ENCODE results near the gene PJA2. TPM values are rescaled to one million over a fixed set of nuclear protein-coding genes. Genes with fewer than 3 reads are reported as not detected.
"Not testable (repeated sequence)": the region's sequence is repeated elsewhere in the genome, so short reads cannot be mapped to it uniquely, and the experiment has no call there.

The PJA2 gene
- total and polyA plus RNA-seq, 2 experiments from 2014 or later, result 65.4 to 147 TPM

DNA sequence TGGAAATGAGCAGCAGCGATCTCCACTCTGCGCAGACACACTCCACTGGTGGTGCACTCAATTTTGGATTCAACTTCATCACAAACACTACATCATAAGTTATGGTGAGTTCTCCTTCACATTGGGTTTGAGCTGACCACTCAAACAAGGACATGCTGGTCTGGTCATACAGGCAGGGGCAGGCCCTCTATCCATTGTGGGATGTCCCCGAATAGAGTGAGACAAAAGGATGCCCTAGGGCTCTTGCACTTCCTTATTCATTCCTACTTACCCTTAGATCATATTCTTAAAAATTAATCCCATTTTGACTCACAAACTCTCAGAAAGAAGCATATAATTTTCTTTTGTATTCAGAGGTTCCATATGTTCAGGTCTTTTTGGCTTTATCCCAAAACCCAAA lies 16.3 kb upstream of the PJA2 start:
- H3K27me3 ChIP-seq, result no peaks in the 10 kb centered on the region
- no peaks in the 10 kb centered on the region for H4K20me1 ChIP-seq (ENCODE audit: insufficient read depth, poor library complexity, severe bottlenecking)
- H3K4me3 ChIP-seq, result no peak overlapping the region
- H2AFZ ChIP-seq, result no peak overlapping the region
- no peaks in the 10 kb centered on the region for H3K4me1 ChIP-seq (ENCODE audit: insufficient read depth)
- DNase-seq (ENCODE audit: low spot score), result no peak
- no peak for TF ChIP-seq EZH2phosphoT487 (IDR thresholded peaks at IDR 0.05; ENCODE audit: low read depth, severe bottlenecking, unreplicated experiment)
- TF ChIP-seq EZH2 (IDR thresholded peaks at IDR 0.05; ENCODE audit: borderline replicate concordance), result no peak
- TF ChIP-seq, protein P1, sequence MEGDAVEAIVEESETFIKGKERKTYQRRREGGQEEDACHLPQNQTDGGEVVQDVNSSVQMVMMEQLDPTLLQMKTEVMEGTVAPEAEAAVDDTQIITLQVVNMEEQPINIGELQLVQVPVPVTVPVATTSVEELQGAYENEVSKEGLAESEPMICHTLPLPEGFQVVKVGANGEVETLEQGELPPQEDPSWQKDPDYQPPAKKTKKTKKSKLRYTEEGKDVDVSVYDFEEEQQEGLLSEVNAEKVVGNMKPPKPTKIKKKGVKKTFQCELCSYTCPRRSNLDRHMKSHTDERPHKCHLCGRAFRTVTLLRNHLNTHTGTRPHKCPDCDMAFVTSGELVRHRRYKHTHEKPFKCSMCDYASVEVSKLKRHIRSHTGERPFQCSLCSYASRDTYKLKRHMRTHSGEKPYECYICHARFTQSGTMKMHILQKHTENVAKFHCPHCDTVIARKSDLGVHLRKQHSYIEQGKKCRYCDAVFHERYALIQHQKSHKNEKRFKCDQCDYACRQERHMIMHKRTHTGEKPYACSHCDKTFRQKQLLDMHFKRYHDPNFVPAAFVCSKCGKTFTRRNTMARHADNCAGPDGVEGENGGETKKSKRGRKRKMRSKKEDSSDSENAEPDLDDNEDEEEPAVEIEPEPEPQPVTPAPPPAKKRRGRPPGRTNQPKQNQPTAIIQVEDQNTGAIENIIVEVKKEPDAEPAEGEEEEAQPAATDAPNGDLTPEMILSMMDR (IDR thresholded peaks at IDR 0.05; ENCODE audit: poor library complexity), result no peak
- H3K9me3 ChIP-seq (ENCODE audit: low read depth), result no peaks in the 10 kb centered on the region
- H3K36me3 ChIP-seq (replicated peaks; ENCODE audit: insufficient read depth, low read depth), result no peaks in the 10 kb centered on the region
- no peak overlapping the region for H3K4me2 ChIP-seq
- H3K27ac ChIP-seq, result no peak overlapping the region
- 90% methylated on average over 3 of the region's 3 CpGs for WGBS (ENCODE audit: low lambda C conversion rate, missing lambda C conversion rate)
- no peaks in the 10 kb centered on the region for H3K9me2 ChIP-seq (replicated peaks; ENCODE audit: insufficient read depth)
- H3K79me2 ChIP-seq, result no peaks in the 10 kb centered on the region

DNA sequence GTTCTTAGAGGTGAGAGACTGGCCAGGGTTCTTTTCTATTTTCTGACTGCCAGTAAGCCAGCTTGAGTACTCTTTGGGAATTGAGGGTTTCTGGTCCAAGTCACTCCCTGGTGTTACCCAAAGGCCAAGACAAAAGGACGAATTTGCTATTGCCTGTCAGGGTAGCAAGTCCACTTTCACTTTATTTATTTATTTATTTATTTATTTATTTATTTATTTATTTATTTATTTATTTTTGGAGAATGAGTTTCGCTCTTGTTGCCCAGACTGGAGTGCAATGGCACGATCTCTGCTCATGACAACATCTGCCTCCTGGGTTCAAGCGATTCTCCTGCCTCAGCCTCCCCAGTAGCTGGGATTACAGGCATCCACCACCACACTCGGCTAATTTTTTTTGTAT lies 15.7 kb upstream of the PJA2 start:
- WGBS (ENCODE audit: low lambda C conversion rate, missing lambda C conversion rate), result 99% methylated on average over 5 of the region's 5 CpGs
- not testable (repeated sequence) for H3K4me1 ChIP-seq (ENCODE audit: insufficient read depth); DNase-seq (ENCODE audit: low spot score); H3K27ac ChIP-seq; H3K4me3 ChIP-seq; H3K79me2 ChIP-seq; H3K4me2 ChIP-seq; H3K27me3 ChIP-seq; H2AFZ ChIP-seq; H3K9me2 ChIP-seq (replicated peaks; ENCODE audit: insufficient read depth); H4K20me1 ChIP-seq (ENCODE audit: insufficient read depth, poor library complexity, severe bottlenecking); H3K9me3 ChIP-seq (ENCODE audit: low read depth); H3K36me3 ChIP-seq (replicated peaks; ENCODE audit: insufficient read depth, low read depth)

DNA sequence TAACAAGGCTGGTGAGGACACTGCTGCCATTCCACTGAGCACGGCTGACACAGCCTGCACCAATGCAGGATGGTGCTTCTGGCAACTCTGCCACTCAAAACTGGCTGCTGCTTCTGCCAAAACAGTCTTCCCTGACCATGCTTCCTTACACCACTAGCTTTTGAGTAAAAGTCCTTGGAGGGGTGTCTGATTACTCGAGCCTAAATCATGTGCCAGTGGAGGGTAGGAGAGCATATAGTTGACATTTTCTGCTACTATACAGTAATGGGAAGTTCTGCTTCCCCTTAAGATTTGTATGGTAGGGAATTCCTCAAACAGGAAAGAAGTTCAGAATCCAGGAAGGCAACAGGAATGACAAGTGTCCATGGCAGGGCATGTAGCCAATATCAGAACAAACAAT lies 12.2 kb upstream of the PJA2 start:
- H3K9me2 ChIP-seq (replicated peaks; ENCODE audit: insufficient read depth), result no peaks in the 10 kb centered on the region
- no peaks in the 10 kb centered on the region for H3K79me2 ChIP-seq
- no peaks in the 10 kb centered on the region for H3K9me3 ChIP-seq (ENCODE audit: low read depth)
- H3K4me3 ChIP-seq, result no peak overlapping the region
- TF ChIP-seq, protein P1 (IDR thresholded peaks at IDR 0.05; ENCODE audit: poor library complexity), result no peak
- TF ChIP-seq EZH2phosphoT487 (IDR thresholded peaks at IDR 0.05; ENCODE audit: low read depth, severe bottlenecking, unreplicated experiment) (no peak), EZH2 (IDR thresholded peaks at IDR 0.05; ENCODE audit: borderline replicate concordance) (no peak)
- DNase-seq (ENCODE audit: low spot score), result no peak
- no peak overlapping the region for H2AFZ ChIP-seq
- WGBS (ENCODE audit: low lambda C conversion rate, missing lambda C conversion rate), result 92% methylated on average over 2 of the region's 2 CpGs
- no peaks in the 10 kb centered on the region for H3K36me3 ChIP-seq (replicated peaks; ENCODE audit: insufficient read depth, low read depth)
- H3K27ac ChIP-seq, result no peak overlapping the region
- H3K27me3 ChIP-seq, result no peaks in the 10 kb centered on the region
- H4K20me1 ChIP-seq (ENCODE audit: insufficient read depth, poor library complexity, severe bottlenecking), result no peaks in the 10 kb centered on the region
- no peak overlapping the region for H3K4me2 ChIP-seq
- H3K4me1 ChIP-seq (ENCODE audit: insufficient read depth), result no peaks in the 10 kb centered on the region

DNA sequence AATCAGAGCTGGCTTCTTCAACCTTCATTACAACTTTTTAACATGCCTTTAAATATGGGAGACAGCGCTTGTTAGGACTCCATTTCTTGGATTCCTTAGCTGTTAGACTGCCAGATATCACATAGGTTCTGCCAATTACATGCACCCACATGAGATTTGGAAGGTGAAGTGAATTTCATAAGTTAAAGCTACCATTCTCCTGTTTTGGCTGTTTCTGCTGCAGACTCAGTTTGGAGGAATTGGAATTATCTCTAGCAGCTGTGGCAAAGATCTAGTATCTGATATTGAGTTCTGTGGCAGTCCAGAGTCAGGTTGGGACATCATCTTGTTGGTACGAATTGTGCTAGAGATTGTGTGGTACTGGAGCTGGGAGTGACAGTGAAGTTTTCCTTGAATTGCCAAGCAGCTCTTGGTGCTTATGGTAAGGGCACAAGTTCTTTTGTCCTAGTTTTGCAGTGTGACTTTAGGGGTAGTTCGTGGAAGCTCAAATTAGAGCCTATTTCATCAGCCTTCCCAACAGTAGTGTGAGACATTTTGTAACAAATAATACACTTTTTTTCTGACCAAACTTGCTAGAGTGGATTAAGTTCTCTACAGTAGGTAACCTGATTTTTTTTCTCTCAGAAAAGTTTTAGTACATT lies 9.1 kb upstream of the PJA2 start:
- no peak overlapping the region for H3K4me2 ChIP-seq
- H2AFZ ChIP-seq, result no peak overlapping the region
- no peaks in the 10 kb centered on the region for H3K4me1 ChIP-seq (ENCODE audit: insufficient read depth)
- DNase-seq (ENCODE audit: low spot score), result no peak
- H4K20me1 ChIP-seq (ENCODE audit: insufficient read depth, poor library complexity, severe bottlenecking), result no peaks in the 10 kb centered on the region
- H3K9me2 ChIP-seq (replicated peaks; ENCODE audit: insufficient read depth), result no peaks in the 10 kb centered on the region
- TF ChIP-seq, protein P1 (IDR thresholded peaks at IDR 0.05; ENCODE audit: poor library complexity), result no peak
- TF ChIP-seq EZH2phosphoT487 (IDR thresholded peaks at IDR 0.05; ENCODE audit: low read depth, severe bottlenecking, unreplicated experiment), result no peak
- no peak overlapping the region for H3K4me3 ChIP-seq
- H3K36me3 ChIP-seq (replicated peaks; ENCODE audit: insufficient read depth, low read depth), result no peaks in the 10 kb centered on the region
- no peaks in the 10 kb centered on the region for H3K79me2 ChIP-seq
- H3K9me3 ChIP-seq (ENCODE audit: low read depth), result no peaks in the 10 kb centered on the region
- no peak overlapping the region for H3K27ac ChIP-seq
- no peaks in the 10 kb centered on the region for H3K27me3 ChIP-seq
- 90% methylated on average over 3 of the region's 3 CpGs for WGBS (ENCODE audit: low lambda C conversion rate, missing lambda C conversion rate)

All from hepatocyte (in vitro differentiated cells).